Uterus (tissue), 4 donors: ENCODE measurements around the gene TMC3. TPM values are rescaled to one million over a fixed set of nuclear protein-coding genes. Genes with fewer than 3 reads are reported as not detected.
"Not testable (repeated sequence)": the region's sequence is repeated elsewhere in the genome, so short reads cannot be mapped to it uniquely, and the experiment has no call there.

Experiments
- DNase-seq, 2 donors: peaks; one replicate each; pipeline ENCODE4 v3.0.0-alpha.2; 2019 to 2020
- H3K27ac ChIP-seq, 2 donors: fragments of 200-600 bp; sonication (generic); 1 replicate in 1 of 2; 2 replicates in 1 of 2; pipeline ENCODE4 v1.5.1; 2016 to 2018
- H3K27me3 ChIP-seq, 2 donors: fragments of 200-600 bp; sonication (generic); one replicate each; pipeline ENCODE4 v1.5.1; 2018 to 2019; ENCODE audit warnings: control low read depth in 1 of 2
- H3K36me3 ChIP-seq, 2 donors: fragments of 200-600 bp; sonication (generic); one replicate each; pipeline ENCODE4 v1.5.1; 2019; ENCODE audit warnings: control low read depth in 1 of 2
- H3K4me1 ChIP-seq, 2 donors: fragments of 200-600 bp; sonication (generic); one replicate each; pipeline ENCODE4 v1.5.1; 2018 to 2019; ENCODE audit warnings: control low read depth in 1 of 2
- H3K4me3 ChIP-seq, 2 donors: fragments of 200-600 bp; sonication (generic); 1 replicate in 1 of 2; 2 replicates in 1 of 2; pipeline ENCODE4 v1.5.1; 2018 to 2019; ENCODE audit warnings: mild to moderate bottlenecking in 1 of 2
- H3K9me3 ChIP-seq, 2 donors: fragments of 200-600 bp; sonication (generic); one replicate each; pipeline ENCODE4 v1.5.1; 2019; ENCODE audit warnings: control low read depth in 1 of 2
- CTCF ChIP-seq, 4 experiments: fragments of 200-600 bp in 2 of 4; fragments of 450-650 bp in 2 of 4; sonication (generic) in 2 of 4; IDR thresholded peaks; one replicate each; pipeline ENCODE4 v1.5.1; 2016 to 2019; ENCODE audit warnings: antibody characterized with exemption in 4 of 4, mild to moderate bottlenecking in 2 of 4, moderate library complexity in 1 of 4
- POLR2A ChIP-seq, 2 donors: fragments of 450-650 bp; IDR thresholded peaks; one replicate each; pipeline ENCODE4 v1.6.1; 2016; ENCODE audit warnings: antibody characterized with exemption in 2 of 2, mild to moderate bottlenecking in 1 of 2, moderate library complexity in 1 of 2
- intact Hi-C: fragments of 100-400 bp; cut with DNase I; formaldehyde crosslinking; loops from one replicate; pipeline ENCODE4 v1.15.1; 2023; ENCODE audit warnings: low total_unique reads
- total RNA-seq, 4 donors: library from RNA; depleted of rRNA in 3 of 4; stranded (reverse); fragments of >200 nt in 3 of 4; gene quantifications; one replicate each; pipeline versions ENCODE4 v1.1.0 to v1.2.4, GENCODE V29; 2014 to 2023
- donor health status: DM: yes; HTN: yes; CAD: no.

The TMC3 gene
- total RNA-seq: under 1 TPM in 1 of 4 donors, not detected in 3; 0.14 TPM

- no peaks in the 10 kb centered on the region for H3K36me3 ChIP-seq
- DNase-seq: no peak
- no peak within 1 kb of the TSS for H3K27ac ChIP-seq
- H3K4me3 ChIP-seq: no peak within 1 kb of the TSS
- no peaks in the 10 kb centered on the region for H3K4me1 ChIP-seq
- H3K27me3 ChIP-seq: no peaks in the 10 kb centered on the region
- TF ChIP-seq CTCF (IDR thresholded peaks at IDR 0.05) (no peak), POLR2A (IDR thresholded peaks at IDR 0.05) (no peak)
- intact Hi-C loops: no loop called here
- no peaks in the 10 kb centered on the region for H3K9me3 ChIP-seq
Measured at GRCh38 chr15:81373775-81374395, at the start of gene TMC3. TMC3 (minus strand) TSS chr15:81374213; CDS start chr15:81374077, 136 bp downstream.

GRCh38 chr15:81421461-81421860, 47.4 kb upstream of the TMC3 start:
- H3K27ac ChIP-seq: no peak overlapping the region
- intact Hi-C loops: no loop called here
- no peaks in the 10 kb centered on the region for H3K9me3 ChIP-seq
- TF ChIP-seq POLR2A (IDR thresholded peaks at IDR 0.05): no peak
- TF ChIP-seq CTCF (IDR thresholded peaks at IDR 0.05): no peak
- no peaks in the 10 kb centered on the region for H3K27me3 ChIP-seq
- H3K4me3 ChIP-seq: no peak overlapping the region
- H3K36me3 ChIP-seq: no peaks in the 10 kb centered on the region
- DNase-seq: no peak
- no peaks in the 10 kb centered on the region for H3K4me1 ChIP-seq

- H3K4me1 ChIP-seq: no peaks in the 10 kb centered on the region
- H3K27ac ChIP-seq: no peak overlapping the region
- no peak overlapping the region for H3K4me3 ChIP-seq
- H3K9me3 ChIP-seq: no peaks in the 10 kb centered on the region
- no peaks in the 10 kb centered on the region for H3K36me3 ChIP-seq
- TF ChIP-seq CTCF (IDR thresholded peaks at IDR 0.05) (no peak), POLR2A (IDR thresholded peaks at IDR 0.05) (no peak)
- intact Hi-C loops: no loop called here
- H3K27me3 ChIP-seq: no peaks in the 10 kb centered on the region
- no peak for DNase-seq
Measured at GRCh38 chr15:81419332-81419943, 45.4 kb upstream of the TMC3 start.

GRCh38 chr15:81418891-81419290, 44.9 kb upstream of the TMC3 start:
- Histone ChIP-seq H3K9me3 (no peaks in the 10 kb centered on the region), H3K27ac (no peak overlapping the region), H3K36me3 (no peaks in the 10 kb centered on the region), H3K27me3 (no peaks in the 10 kb centered on the region), H3K4me1 (no peaks in the 10 kb centered on the region), H3K4me3 (no peak overlapping the region)
- no peak for DNase-seq
- TF ChIP-seq CTCF (IDR thresholded peaks at IDR 0.05) (no peak), POLR2A (IDR thresholded peaks at IDR 0.05) (no peak)
- intact Hi-C loops: no loop called here

GRCh38 chr15:81418444-81418843, 44.4 kb upstream of the TMC3 start:
- Histone ChIP-seq H3K4me3 (no peak overlapping the region), H3K36me3 (no peaks in the 10 kb centered on the region), H3K27me3 (no peaks in the 10 kb centered on the region), H3K9me3 (no peaks in the 10 kb centered on the region), H3K27ac (no peak overlapping the region), H3K4me1 (no peaks in the 10 kb centered on the region)
- intact Hi-C loops: no loop called here
- no peak for TF ChIP-seq CTCF (IDR thresholded peaks at IDR 0.05)
- TF ChIP-seq POLR2A (IDR thresholded peaks at IDR 0.05): no peak
- DNase-seq: no peak

GRCh38 chr15:81414274-81414968, 40.4 kb upstream of the TMC3 start:
- not testable (repeated sequence) for H3K4me1 ChIP-seq

More at GRCh38 chr15:81414274-81414968, 40.4 kb upstream of the TMC3 start:
- DNase-seq, intact Hi-C loops, H3K36me3 ChIP-seq, H3K27ac ChIP-seq, H3K9me3 ChIP-seq, H3K27me3 ChIP-seq, H3K4me3 ChIP-seq: not testable (repeated sequence)
